ENCODE measurements around the gene EPHA8.
A peak's percentile ranks its signal among the peaks of the same experiment; 100 is the strongest.

The EPHA8 gene

DNA sequence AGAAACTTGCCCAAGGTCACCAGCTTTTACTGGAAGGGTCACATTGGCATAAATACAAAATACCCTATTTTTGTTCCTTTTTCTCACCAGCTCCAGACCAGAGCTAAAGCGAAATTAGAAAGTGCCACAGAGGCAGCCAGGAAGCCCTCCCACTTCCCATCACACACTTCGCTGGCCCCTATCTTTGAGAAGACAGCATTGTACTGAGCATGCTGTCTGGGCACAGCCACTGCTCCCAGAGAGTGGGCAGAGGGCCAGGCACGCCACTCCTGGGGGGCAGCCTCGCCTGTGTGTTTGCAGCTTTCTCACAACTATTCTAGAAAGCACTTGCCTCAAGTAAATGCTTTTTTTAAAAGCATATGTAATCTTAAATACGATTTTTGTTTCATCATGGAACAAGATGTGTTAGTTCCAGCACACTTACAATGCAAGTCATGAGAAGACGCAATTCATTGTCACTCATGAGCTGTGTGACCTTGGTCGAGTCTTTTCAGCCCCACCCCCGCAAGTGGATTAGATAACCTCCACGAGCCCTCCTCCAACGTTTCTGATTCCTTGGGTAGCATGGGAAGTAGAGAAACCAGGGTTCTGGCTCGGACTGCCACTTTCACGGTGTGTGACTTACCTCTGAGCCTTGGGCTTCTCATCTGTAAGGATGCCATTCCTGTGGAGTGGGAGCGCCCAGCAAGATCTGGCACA lies 25.7 kb upstream of the EPHA8 start:
- no peak for DNase-seq

DNA sequence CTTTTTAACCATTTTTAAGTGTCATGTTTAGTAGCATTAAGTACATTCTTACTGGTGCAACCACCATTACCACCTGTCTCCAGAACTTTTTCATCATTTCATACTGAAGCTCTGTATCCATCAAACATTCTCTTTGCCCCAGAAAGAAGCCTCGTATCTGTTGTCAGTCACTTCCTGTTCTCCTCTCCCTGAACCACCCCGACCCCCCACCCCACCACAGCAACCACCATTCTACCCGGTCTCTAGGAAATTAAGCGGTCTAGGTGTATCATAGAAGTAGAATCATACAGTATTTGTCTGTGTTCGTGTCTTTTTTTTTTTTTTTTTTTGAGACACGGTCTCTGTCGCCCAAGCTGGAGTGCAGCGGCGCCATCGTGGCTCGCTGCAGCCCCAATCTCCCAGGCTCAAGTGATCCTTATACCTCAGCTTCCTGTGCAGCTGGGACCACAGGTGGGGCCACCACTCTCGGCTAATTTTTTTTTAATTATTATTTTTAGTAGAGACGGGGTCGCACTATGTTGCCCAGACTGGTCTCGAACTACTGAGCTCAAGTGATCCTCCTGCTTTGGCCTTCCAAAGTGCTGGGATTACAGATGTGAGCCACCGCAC lies 23.7 kb upstream of the EPHA8 start:
- DNase-seq: no peak

- DNase-seq: no peak
These were observed 23.0 kb upstream of the EPHA8 start for GRCh38 chr1:22540337-22540736.

- no peak for DNase-seq
These were observed 20.4 kb upstream of the EPHA8 start for GRCh38 chr1:22542886-22543285.

GRCh38 chr1:22543679-22544078 lies 19.6 kb upstream of the EPHA8 start:
- DNase-seq: no peak

GRCh38 chr1:22544606-22545005 lies 18.7 kb upstream of the EPHA8 start:
- no peak for DNase-seq

DNA sequence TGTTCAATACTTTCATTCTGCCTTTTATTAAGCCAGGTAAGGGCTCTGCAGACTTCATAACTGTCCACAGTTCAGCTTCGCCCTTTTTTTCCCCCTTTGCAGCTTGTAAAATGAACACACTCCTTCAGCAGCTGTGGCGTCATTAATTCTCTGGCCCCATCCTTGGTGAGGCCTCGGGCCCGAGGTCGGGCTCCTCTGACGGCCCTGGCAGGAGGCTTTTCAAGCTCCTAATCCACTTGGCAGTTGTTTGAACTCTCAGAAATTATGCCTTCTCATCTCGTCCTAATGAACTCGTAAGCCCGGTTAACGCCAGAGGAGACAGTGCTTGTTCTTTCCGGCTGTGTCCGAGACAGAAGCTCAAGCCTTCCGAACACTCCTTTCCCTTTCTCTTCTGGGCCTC lies 18.1 kb upstream of the EPHA8 start:
- no peak for DNase-seq

DNA sequence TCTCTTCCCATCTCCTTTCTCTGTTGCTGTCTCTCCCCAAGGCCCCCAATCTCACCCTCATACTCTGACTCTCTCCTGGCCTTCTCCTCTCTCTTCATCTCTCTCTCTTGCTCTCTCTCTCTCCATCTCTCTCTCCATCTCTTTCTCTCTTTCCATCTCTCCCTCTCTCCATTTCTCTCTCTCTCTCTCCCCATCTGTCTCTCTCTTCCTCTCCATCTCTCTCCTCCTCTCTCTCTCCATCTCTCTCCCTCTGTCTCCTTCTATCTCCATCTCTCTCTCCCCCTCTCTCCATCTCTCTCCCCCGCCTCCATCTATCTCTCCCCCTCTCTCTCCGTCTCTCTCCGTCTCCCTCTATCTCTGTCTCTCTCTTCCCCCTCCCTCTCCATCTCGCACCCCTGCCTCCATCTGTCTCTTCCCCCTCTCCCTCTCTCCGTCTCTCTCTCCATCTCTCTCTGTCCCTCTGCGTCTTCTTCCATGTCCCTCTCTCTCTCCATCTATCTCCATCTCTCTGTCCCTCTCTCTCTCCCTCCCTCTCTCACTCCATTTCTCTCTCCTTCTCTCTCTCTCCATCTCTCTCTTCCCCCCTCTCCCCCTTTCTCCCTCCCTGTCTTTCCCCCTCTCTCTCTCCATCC lies 16.0 kb upstream of the EPHA8 start:
- DNase-seq: no peak

- no peak for DNase-seq
These were observed 15.3 kb upstream of the EPHA8 start for GRCh38 chr1:22547818-22548462.

DNA sequence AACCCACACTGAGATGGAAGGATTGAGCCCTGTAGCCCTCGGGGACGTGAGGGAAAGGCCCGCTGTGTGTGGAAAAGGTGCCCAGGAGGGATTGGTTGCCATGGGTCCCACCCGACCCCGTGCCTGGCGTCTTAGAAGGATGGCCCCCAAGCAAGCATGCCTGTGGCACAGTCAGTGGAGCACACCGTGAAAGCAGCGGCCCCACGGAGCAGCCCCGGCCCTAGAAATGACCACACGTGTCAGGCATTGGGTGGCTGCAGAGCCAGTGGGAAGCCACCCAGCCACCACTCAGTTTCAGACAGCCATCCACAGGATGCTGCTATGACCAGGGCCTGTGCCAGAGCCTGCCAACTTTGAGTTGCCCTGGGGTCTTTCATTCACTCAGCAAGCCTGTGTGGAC lies 13.3 kb upstream of the EPHA8 start:
- no peak for DNase-seq

DNA sequence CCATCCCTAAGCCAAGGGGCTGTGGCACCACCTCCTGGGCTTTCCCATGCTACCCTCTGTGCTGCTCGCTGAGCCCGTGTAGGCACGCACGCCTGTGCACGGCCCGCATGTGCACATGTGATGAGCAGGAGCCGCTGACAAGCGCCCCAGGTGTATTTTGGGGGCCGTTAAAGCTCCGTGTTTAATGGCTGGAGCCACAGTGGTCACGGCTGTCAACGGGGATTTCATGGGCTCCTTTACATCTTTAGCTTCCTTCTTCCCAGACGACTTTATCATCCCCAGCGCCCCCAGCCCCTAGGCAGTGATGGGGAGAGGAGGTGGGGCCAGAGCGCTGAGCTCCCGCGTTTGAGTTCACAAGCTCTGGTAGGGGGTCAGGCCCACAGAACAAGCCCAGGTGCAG lies 11.7 kb upstream of the EPHA8 start:
- DNase-seq: no peak

GRCh38 chr1:22552021-22552420 lies 11.3 kb upstream of the EPHA8 start:
- DNase-seq: no peak

DNA sequence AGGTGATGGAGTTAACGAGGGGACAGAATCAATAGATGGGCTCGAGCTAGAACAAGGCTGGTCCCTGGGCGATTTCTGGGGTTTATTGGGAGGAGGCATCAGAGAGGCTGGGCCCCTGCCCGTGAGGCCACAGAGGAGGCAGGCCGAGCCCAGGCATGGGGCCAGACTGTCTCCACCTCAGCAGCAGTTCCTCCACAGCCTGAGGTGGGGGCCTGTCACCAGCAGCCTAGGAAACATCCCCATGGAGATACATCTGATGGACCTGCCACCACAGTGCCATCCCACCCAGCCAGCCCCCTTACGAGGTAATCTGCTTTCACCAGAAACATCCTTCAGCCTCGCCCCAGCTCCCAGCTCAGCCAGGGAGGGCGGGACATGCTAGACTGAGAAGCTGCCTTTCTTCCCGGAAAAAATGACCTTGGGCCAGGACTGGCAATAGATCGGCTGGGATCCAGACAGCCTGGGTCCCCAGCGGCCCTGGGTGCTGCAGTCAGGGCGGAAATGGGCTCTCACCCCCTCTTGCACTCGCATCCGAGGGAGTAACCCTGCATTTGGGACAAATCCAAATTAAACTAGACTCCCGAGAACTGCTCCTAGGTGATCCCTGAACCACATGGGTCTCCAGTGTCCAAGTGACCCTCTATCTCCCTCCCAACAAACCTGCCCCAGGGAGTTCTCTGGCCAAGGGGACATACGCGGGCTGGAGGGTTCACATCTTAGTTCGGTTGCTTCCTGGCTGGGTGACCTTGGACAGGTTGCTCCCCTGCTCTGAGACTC lies 10.0 kb upstream of the EPHA8 start:
- no peak for DNase-seq

GRCh38 chr1:22553991-22554522 lies 9.2 kb upstream of the EPHA8 start:
- DNase-seq: no peak

DNA sequence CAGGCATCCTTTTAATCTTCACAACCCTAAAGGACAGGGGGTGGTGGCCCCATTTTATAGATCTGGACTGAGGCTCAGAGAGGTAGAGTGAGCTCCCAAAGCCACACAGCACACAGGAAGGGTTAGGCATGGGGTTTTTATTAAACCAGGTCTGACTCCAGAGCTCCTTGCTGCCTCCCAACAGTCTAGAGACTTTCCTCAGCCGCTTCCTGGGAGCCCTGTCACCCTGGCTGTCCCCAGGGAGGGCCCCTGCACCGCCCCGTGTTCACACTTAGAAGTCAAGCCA lies 8.0 kb upstream of the EPHA8 start:
- no peak for DNase-seq

- peak; percentile 80 for DNase-seq
These were observed 6.7 kb upstream of the EPHA8 start for GRCh38 chr1:22556391-22557104.

DNA sequence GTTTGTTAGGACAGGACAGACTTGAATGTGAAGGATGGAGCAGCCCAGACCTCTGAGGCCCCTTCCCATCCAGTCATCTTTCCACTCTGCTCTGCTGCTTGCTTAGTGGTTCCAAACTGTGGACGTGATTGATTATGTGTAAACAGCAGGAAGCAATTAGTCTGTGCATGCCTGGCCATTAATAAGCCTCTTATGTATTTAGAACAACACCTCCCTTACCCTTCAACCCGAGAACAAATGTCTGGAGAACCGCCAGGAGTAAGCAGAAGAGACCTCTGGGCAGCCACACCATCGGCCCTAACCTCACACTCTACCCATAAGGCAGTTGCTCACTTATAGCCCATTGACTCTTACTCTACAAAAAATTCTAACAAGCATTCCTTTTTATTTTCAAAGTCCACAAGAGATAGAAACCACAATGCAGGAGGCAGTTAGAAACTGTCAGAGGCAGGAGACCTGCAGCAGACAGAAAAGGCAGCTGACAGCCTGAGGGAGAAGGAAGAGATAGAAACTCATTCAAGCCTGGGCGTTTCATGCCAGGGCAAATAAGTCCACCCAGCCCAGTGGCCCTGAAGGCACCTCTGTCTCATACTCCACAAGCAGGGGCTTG lies 5.8 kb upstream of the EPHA8 start:
- no peak for DNase-seq

- no peak for DNase-seq
These were observed 648 bp downstream of the EPHA8 start for GRCh38 chr1:22563671-22564602.

DNA sequence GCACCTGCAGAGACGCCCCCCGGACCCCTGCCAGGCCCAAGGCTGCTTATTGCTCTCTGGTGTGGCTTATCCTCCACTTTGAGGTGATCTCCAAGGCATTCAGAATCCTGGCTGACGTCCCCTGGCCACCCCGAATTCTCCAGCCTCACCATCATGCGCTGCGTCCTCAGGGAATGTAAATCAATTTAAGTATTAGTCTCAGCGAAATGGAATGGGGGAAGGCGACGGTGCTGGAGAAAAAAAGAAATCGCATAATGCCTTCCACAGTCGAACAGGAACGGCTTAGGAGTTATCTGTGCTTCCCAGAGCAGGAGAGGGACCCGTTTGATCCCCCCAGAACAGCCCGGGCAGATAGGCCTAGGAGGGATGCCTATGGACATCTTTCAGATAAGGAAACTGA lies 2.9 kb downstream of the EPHA8 start:
- DNase-seq: no peak

- DNase-seq: no peak
These were observed 3.9 kb downstream of the EPHA8 start for GRCh38 chr1:22567197-22567596.

DNA sequence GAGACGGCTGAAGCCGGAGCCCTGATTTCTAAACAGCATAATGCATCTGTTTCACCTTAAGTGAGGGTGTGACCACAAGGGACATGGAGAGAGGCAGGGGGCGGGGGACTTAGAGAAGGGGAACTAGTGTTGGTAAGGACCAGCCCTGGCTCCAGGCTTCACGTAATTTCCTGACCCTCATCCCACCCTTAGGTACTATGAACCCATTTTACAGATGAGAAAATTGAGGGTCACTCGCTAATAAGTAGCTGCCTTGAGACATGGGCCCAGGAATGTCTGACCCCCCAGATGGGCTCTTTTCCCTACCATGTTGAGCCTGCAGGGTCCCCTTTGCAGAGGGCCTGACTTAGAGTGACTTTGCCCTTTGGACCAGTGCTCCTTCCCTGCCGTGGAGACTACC lies 4.7 kb downstream of the EPHA8 start:
- DNase-seq: no peak

All from islet precursor cell (in vitro differentiated cells).